ENCODE results near the gene MLLT1. TPM values are rescaled to one million over a fixed set of nuclear protein-coding genes. Genes with fewer than 3 reads are reported as not detected.
A peak's percentile ranks its signal among the peaks of the same experiment; 100 is the strongest.

The MLLT1 gene
- total and polyA plus RNA-seq, 5 donors, result 34.8 to 67.3 (median 64.7) TPM

DNA sequence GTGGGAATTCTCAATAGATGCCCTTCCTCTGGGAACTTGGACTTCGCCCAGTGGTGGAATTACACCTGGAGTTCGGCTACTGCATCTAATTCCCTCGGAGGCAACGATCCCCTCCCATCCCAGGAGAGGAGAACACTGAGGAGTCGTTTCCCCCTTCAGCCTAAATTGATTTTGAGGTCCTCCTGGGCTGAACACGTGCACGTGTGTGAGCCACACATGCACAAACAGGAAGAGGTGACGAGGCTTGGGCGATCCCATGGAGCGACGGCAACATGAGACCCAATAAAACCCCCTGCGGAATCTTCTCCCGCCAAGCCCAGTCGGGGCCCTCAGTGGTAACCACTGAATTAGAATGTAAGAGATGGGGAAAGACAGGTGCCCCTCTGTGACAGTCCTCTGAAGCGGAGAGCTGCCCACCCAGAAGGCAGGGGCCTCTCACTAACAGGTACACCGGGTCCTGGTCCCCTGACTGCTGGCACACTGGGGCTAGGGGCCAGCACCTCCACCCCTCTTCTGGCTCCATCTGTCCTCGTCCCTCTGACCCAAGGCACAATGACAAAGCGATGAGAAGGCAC is 4.5 kb downstream of the MLLT1 start:
- ATAC-seq (no peak), DNase-seq (no peak)
- H3K27me3 ChIP-seq (ENCODE audit: control insufficient read depth, insufficient read depth), result no peaks in the 10 kb centered on the region
- peak overlapping the region; percentile 95 for H3K27ac ChIP-seq (ENCODE audit: low read length)
- intact Hi-C loops (cut with DNase I), result loop anchor here in 1 of 4 donors (5.0 kb wide), 1 partner anchor 53 kb away; no protein-coding TSS in a partner anchor
- H3K4me1 ChIP-seq (ENCODE audit: control insufficient read depth, insufficient read depth, low read length), result peaks cover 65% of the 10 kb centered on the region
- H3K4me3 ChIP-seq (ENCODE audit: low read length), result no peak overlapping the region
- H3K9me3 ChIP-seq (ENCODE audit: control insufficient read depth, low read length), result no peaks in the 10 kb centered on the region
- 82% methylated on average over 18 of the region's 18 CpGs for WGBS

DNA sequence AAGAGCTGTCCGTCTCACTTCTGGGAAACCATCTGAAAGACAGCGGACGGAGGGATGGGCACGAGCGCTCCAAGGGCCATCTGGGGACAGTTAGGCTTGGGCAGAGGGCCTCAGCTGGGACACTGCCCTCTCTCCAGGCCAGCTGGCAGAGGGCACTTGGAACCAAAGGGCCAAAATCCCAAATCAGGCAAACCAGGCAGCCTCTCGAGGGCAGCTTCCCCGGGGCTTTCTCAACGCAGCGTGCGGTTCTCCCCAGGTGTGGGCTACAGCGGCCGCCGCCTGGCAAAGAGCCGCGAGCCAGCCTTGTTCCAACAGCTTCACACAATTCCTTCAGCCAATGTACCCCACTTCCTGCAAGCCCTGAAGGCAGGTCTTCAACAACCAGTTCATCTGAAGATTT is 5.0 kb downstream of the MLLT1 start:
- H3K27me3 ChIP-seq (ENCODE audit: control insufficient read depth, insufficient read depth), result no peaks in the 10 kb centered on the region
- no peak overlapping the region for H3K4me3 ChIP-seq (ENCODE audit: low read length)
- WGBS, result 53% methylated on average over 15 of the region's 15 CpGs
- H3K9me3 ChIP-seq (ENCODE audit: control insufficient read depth, low read length), result no peaks in the 10 kb centered on the region
- DNase-seq, result peak in 2 of 3 donors; percentile 68 to 76
- intact Hi-C loops (cut with DNase I), result loop anchor here (5.0 kb wide), 3 partner anchors 37 to 52 kb away; no protein-coding TSS in a partner anchor
- peaks cover 65% of the 10 kb centered on the region for H3K4me1 ChIP-seq (ENCODE audit: control insufficient read depth, insufficient read depth, low read length)
- peak overlapping the region; percentile 95 for H3K27ac ChIP-seq (ENCODE audit: low read length)
- no peak for ATAC-seq

DNA sequence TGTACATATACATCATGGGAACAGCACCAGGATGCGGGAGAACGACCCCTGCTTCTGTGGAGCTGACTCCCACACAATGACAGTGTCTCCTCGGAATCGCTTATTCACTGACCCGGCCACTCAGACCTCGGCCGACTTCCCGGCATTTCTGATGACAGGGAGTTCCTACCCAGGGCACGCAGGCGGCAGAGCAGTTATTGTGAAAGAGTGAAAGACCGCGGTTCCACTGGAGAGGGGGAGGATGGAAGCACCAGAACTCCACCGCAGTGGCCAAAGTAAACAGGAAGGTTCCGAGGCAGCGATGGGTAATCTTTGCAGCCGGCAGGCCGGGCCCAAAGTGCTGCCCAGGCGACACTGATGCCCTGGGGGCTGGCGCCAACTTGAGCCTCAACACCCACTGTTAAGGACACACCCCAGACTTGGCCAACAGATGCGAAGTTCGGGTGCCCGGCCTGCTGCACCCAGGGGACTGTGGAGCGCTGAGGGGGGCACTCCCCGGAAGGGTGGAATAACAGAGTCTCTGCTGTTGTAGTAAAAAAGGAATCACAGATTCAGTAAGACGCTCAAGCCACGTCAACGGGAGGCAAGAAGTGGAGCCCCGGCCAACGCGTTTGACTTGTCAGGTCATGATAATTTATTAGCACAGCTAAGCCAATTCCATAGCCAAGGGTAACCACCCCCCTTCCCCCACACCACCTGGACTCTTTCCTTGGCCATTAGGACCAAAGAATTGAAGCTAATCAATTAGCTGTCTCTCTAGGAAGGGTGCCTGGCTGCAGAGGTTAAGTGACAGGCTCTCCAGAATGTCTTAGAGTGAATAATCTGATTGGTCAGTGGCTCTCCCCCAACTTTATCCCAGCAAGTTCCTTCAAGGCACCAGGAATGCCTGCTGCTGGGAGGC is 5.8 kb downstream of the MLLT1 start:
- H3K27ac ChIP-seq (ENCODE audit: low read length), result peak overlapping the region; percentile 95
- WGBS, result 5% methylated on average over 30 of the region's 30 CpGs
- H3K4me3 ChIP-seq (ENCODE audit: low read length), result no peak overlapping the region
- peak; percentile 91 to 95 (median 94) for DNase-seq
- ATAC-seq, result peak; percentile 82 to 85
- H3K27me3 ChIP-seq (ENCODE audit: control insufficient read depth, insufficient read depth), result no peaks in the 10 kb centered on the region
- intact Hi-C loops (cut with DNase I), result loop anchor here in 3 of 4 donors (5.0 kb wide), 2 partner anchors 37 to 42 kb away; no protein-coding TSS in a partner anchor
- peaks cover 65% of the 10 kb centered on the region for H3K4me1 ChIP-seq (ENCODE audit: control insufficient read depth, insufficient read depth, low read length)
- H3K9me3 ChIP-seq (ENCODE audit: control insufficient read depth, low read length), result no peaks in the 10 kb centered on the region

DNA sequence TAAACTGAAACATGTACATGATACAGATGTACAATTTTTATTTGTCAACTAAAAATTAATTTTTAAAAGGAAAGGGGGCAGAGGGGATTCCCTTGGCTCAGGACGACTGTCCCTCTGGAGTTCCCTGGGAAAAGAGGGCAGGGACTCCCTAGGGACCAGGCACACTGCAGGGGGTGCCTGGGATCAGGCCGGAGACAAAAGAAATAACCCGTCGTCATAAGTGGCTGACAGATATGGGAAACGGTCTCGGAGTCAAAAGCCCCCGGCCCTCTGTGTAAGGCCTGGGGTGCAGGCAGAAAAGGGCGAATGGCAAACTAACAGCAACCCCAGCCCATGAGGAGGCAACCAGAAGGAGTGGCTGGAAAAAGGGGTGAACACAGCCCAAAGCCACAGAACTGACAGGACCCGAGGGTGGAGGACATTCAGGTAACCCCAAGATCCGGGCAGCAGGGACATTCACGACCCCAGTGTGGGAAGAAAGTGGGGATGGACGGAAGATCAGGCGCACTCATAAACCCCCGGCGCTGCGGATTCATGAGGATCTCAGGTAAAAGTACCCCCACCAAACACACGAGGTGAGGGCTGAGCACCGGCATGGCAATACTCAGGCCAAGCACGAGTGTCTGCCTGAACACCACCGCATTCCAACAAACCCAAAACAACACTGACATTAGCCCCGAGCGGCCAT is 6.7 kb downstream of the MLLT1 start:
- Histone ChIP-seq H3K27ac (ENCODE audit: low read length) (peak overlapping the region; percentile 95), H3K27me3 (ENCODE audit: control insufficient read depth, insufficient read depth) (no peaks in the 10 kb centered on the region), H3K9me3 (ENCODE audit: control insufficient read depth, low read length) (no peaks in the 10 kb centered on the region), H3K4me1 (ENCODE audit: control insufficient read depth, insufficient read depth, low read length) (peaks cover 58% of the 10 kb centered on the region), H3K4me3 (ENCODE audit: low read length) (no peak overlapping the region)
- DNase-seq (no peak), ATAC-seq (no peak)
- 44% methylated on average over 22 of the region's 22 CpGs for WGBS
- intact Hi-C loops (cut with DNase I), result loop anchor here in 3 of 4 donors (5.0 kb wide), 2 partner anchors 36 to 41 kb away; no protein-coding TSS in a partner anchor

DNA sequence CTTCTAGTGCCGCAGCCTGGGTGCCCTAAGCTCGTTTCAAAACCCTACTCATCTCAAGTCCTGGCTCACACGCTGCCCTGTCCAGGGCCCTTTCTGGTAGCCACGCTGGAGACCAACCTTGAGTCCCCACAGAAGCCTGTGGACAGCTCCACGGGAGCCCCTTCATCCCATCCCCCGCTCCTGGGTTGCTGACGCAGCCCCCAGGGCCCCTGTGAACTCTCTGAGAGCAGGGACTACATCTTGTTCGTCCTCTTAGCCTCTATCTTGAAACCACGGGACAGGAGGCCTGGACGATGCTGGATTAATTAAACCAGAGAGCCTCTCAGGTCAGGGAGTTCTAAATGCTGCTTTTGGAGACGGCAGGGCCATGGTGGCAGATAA is 7.4 kb downstream of the MLLT1 start:
- Histone ChIP-seq H3K4me3 (ENCODE audit: low read length) (peak overlapping the region; percentile 0), H3K4me1 (ENCODE audit: control insufficient read depth, insufficient read depth, low read length) (peaks cover 51% of the 10 kb centered on the region), H3K27me3 (ENCODE audit: control insufficient read depth, insufficient read depth) (no peaks in the 10 kb centered on the region), H3K27ac (ENCODE audit: low read length) (peak overlapping the region; percentile 95), H3K9me3 (ENCODE audit: control insufficient read depth, low read length) (no peaks in the 10 kb centered on the region)
- intact Hi-C loops (cut with DNase I), result loop anchor here in 3 of 4 donors (5.0 kb wide), 2 partner anchors 35 to 40 kb away; no protein-coding TSS in a partner anchor
- peak in 2 of 3 donors; percentile 67 to 69 for DNase-seq
- ATAC-seq, result peak; percentile 0 to 6
- WGBS, result 14% methylated on average over 11 of the region's 11 CpGs

DNA sequence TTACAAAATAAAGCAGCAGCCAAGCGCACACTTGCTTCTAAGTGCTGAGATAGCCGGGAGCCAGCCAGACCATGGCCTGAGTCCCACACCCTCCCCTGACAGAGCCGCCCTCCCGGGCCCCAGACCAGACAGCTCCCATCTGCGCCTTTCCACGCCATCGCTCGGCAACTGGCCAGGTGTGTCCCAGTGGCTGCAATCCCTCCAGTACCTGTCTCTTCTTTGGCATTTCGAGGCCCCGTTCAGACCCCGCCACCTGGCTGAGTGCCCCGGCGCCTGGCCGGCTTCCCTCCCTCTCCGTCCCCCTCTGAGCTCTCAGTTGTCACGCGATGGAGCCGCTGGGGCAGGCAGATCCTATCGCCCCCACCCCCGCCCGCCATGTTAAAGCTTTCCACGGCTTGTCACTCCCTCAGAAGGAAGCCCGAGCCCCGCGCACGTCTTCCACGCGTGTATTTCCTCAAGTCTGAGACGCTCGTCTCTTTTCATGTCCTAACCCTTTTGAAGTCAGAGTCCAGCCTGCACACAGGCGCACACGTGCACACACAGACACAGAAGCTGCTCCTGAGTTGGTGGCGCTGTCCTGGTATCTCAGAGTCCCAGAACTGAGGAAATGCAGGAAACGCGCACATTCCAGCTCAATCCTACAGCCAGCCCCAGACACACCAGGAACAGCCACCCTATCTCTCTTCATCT is 7.9 kb downstream of the MLLT1 start:
- peak; percentile 83 to 85 for ATAC-seq

DNA sequence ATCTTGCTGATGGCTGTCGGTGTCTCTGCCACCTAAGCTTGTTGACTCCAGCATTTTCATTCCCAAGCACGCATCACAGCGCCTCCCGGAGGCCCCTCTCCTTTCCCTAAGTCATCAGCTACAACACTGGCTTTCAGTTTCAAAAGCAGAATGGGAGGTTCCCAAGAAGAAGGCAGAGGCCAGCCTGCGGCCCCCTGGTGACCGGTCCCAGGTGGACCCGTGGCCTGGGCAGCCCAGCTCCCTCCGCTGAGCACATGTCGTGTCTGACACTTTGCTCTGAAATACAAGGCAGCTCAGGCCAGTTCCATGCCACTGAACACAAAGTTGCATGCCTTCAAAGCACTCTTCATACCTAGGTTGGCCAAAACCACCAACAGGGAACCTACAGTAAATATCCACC is 8.5 kb downstream of the MLLT1 start:
- Histone ChIP-seq H3K27me3 (ENCODE audit: control insufficient read depth, insufficient read depth) (no peaks in the 10 kb centered on the region), H3K4me3 (ENCODE audit: low read length) (peak overlapping the region; percentile 0), H3K27ac (ENCODE audit: low read length) (peak overlapping the region; percentile 95), H3K4me1 (ENCODE audit: control insufficient read depth, insufficient read depth, low read length) (peaks cover 41% of the 10 kb centered on the region), H3K9me3 (ENCODE audit: control insufficient read depth, low read length) (no peaks in the 10 kb centered on the region)
- 24% methylated on average over 9 of the region's 9 CpGs for WGBS
- intact Hi-C loops (cut with DNase I), result loop anchor here in 3 of 4 donors (5.0 kb wide), 2 partner anchors 34 to 39 kb away; no protein-coding TSS in a partner anchor
- DNase-seq, result peak in 2 of 3 donors; percentile 68 to 74
- peak; percentile 1 to 2 for ATAC-seq

More for the DNA sequence above, 7.9 kb downstream of the MLLT1 start:
- H3K27ac ChIP-seq (ENCODE audit: low read length), result peak overlapping the region; percentile 95
- no peaks in the 10 kb centered on the region for H3K27me3 ChIP-seq (ENCODE audit: control insufficient read depth, insufficient read depth)
- peak overlapping the region; percentile 0 for H3K4me3 ChIP-seq (ENCODE audit: low read length)
- WGBS, result 11% methylated on average over 35 of the region's 35 CpGs
- DNase-seq, result peak; percentile 94 to 98 (median 97)
- peaks cover 46% of the 10 kb centered on the region for H3K4me1 ChIP-seq (ENCODE audit: control insufficient read depth, insufficient read depth, low read length)
- intact Hi-C loops (cut with DNase I), result loop anchor here in 3 of 4 donors (5.0 kb wide), 2 partner anchors 35 to 40 kb away; no protein-coding TSS in a partner anchor
- H3K9me3 ChIP-seq (ENCODE audit: control insufficient read depth, low read length), result no peaks in the 10 kb centered on the region

DNA sequence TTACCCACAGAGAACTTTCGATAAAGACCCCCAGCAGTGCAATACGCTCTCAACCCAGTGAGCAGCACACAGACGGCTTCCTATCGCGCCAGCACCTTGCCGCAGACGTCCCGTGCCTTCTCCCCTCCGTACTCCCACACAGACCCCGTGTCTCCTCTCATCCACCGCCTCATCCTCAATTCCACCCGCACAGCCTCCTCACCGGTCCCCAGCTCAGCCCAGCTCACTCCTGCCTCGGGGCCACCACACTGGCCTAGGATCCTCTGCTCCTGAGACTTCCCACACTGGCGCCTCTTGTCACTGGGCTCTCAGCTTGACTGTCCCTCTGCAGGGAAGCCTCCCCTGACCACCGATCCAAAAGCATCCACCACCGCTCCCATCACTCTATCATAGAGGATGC is 9.0 kb downstream of the MLLT1 start:
- ATAC-seq (no peak), DNase-seq (peak in 1 of 3 donors; percentile 63)
- Histone ChIP-seq H3K4me3 (ENCODE audit: low read length) (no peak overlapping the region), H3K27me3 (ENCODE audit: control insufficient read depth, insufficient read depth) (no peaks in the 10 kb centered on the region), H3K9me3 (ENCODE audit: control insufficient read depth, low read length) (no peaks in the 10 kb centered on the region), H3K27ac (ENCODE audit: low read length) (peak overlapping the region; percentile 95), H3K4me1 (ENCODE audit: control insufficient read depth, insufficient read depth, low read length) (peaks cover 36% of the 10 kb centered on the region)
- WGBS, result 72% methylated on average over 17 of the region's 17 CpGs
- intact Hi-C loops (cut with DNase I), result loop anchor here in 3 of 4 donors (5.0 kb wide), 2 partner anchors 34 to 39 kb away; no protein-coding TSS in a partner anchor

DNA sequence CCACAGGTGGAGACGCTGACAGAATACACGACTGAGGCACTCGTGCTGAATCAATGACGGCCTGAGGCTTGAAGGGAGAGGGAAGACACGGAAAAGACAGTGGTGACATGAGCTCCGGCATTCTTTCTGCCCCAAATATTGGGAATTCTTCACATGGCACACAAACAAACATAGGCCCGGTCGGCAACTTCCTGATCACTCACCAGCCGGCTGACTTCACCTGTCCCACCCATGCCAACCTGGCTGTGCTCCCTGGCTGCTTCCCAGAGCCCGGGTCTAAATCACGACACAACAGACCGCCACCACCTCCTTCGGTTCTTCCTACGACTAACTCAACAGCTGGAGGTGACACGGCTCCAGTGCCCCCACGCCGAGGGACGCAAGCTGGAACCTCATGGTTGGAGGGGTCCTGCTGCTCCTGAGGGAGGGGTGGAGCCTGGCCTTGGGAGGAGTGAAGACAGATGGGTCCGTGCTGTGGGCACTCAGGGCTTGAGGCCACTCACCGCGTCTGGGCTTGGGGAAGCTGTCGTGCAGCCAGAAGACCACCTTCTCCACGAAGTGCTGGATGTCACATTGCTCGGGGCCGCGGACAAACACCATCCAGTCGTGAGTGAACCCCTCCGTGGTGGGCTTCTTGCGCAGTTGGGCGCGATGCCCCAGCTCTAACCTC is 9.6 kb downstream of the MLLT1 start:
- no peak overlapping the region for H3K4me3 ChIP-seq (ENCODE audit: low read length)
- intact Hi-C loops (cut with DNase I), result loop anchor here in 3 of 4 donors (5.0 kb wide), 2 partner anchors 33 to 38 kb away; no protein-coding TSS in a partner anchor
- H3K27ac ChIP-seq (ENCODE audit: low read length), result no peak overlapping the region
- no peaks in the 10 kb centered on the region for H3K27me3 ChIP-seq (ENCODE audit: control insufficient read depth, insufficient read depth)
- H3K4me1 ChIP-seq (ENCODE audit: control insufficient read depth, insufficient read depth, low read length), result peaks cover 30% of the 10 kb centered on the region
- 83% methylated on average over 31 of the region's 31 CpGs for WGBS
- DNase-seq, result no peak
- ATAC-seq, result no peak
- no peaks in the 10 kb centered on the region for H3K9me3 ChIP-seq (ENCODE audit: control insufficient read depth, low read length)
